GM18502 (cell line): Measurements from ENCODE around the gene FXYD3.

Experiments used
- ATAC-seq: cut with Tn5 transposase; IDR thresholded peaks from one replicate; pipeline ENCODE4 v1.9.1; 2021; ENCODE audit warnings: mild to moderate bottlenecking; ENCODE audit not compliant: unreplicated experiment, poor library complexity

The FXYD3 gene

DNA sequence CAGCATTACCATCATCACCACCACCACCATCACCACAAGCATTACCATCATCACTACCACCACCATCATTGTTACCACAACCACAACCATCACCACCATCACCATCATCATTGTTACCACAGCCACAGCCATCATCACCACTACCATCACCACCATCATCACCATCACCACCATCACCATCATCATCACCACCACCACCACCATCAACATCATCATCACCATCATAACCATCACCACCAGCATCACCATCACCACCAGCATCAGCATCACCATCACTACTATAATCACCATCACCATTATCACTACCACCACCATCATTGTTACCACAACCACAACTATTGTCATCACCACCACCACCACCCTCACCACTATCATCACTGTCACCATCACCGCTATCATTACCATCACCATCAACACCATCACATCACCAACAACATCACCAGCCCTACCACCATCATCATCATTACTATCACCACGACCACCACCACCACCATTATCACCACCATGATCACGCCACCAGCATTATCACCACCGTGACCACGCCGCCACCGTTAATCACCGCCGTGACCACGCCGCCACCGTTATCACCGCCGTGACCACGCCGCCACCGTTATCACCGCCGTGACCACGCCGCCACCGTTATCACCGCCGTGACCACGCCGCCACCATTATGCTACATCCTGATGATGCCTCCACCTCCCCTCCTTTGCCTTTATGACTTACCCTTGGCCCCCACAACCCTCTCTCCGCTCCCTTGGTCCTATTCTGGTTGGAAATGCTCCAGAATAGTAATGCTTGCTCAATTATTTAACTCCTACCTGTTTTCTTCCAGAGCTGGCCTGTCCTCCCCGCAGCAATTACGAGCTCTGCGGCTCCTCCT is 10.0 kb upstream of the FXYD3 start:
- no peak for ATAC-seq

- no peak for ATAC-seq
Measured at GRCh38 chr19:35106291-35106583, 9.4 kb upstream of the FXYD3 start.

DNA sequence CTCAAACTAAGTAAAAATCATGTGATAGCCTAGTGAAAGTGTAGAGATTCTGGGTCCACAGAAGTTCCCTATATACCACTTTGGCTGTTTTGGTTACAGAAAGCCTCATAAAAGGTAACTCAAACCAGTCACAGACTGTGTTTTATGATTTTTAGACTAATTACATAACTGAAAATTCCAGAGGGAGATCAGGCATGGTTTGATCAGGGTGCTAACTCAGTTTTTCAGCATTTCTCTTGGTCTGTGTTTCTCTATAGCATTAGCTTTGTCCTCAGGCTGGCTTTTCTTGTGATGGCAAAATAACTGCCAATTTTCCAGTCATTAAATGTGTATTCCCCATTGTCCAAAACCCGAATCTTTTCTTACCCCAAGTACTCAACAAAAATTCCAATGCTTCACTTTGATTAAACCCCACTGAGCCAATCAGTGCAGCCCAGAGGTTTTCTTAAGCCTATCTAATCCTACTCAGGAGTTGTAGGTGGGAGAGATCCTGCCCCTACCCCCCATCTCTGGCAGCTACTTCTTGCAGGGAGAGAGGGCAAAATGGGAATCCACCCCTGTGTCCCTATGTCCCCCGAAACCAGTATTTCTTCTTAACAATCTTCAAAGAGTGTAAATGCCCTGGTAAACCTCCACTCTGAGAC is 8.6 kb upstream of the FXYD3 start:
- ATAC-seq, result no peak

- no peak for ATAC-seq
Measured at GRCh38 chr19:35107545-35107944, 8.1 kb upstream of the FXYD3 start.

GRCh38 chr19:35108730-35109129 is 6.9 kb upstream of the FXYD3 start:
- no peak for ATAC-seq

DNA sequence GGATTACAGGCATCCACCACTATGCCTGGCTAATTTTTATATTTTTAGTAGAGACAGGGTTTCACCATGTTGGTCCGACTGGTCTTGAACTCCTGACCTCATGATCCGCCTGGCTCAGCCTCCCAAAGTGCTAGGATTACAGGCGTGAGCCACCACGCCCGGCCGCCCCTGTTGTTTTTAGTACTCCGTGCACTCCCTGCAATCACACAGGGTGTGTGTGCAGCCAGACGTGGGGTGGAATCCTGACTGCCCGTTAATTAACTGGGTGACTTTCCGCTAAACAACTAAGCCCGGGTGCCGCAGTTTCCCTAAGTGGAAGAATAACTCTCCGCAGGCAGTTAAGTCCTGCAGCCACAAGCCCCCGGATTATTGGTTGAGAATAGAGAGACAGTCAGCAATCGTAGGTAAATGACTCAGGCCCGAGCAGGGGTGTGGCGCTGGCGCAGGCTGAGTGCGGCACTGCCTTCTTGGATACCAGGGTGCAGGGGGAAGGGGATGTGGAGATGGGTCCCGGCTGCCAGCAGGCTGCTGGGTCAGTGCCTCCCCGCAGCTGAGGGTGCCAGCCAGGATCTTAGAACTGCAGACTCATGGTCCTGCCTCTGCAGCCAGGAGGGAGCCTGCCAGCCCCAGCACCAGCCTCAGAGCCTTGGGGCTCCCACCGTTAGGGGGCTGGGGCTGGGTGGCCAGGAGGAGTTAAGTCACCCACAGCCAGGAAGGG is 6.1 kb upstream of the FXYD3 start:
- no peak for ATAC-seq

DNA sequence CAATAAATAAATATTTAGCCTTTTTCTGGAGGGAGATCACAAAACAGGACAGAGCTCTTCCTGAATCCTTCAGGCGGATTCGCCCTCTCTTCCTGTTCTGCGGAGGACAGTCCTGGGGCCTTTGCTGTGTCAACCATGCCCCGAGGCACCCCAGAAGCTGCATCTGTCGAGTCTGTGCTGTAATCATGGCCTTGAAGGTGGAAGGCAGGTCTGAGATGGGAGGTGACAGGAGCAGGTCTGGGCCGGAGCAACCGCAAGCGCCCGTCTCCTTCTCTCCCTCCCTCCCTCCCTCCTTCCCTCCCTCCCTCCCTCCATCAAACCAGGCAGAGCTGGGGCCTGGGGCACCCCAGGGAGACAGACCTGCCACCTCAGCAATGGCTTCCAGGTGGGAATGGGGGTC is 4.6 kb upstream of the FXYD3 start:
- no peak for ATAC-seq

GRCh38 chr19:35112995-35113688 is 2.5 kb upstream of the FXYD3 start:
- no peak for ATAC-seq

- no peak for ATAC-seq
Measured at GRCh38 chr19:35114353-35115176, 1.1 kb upstream of the FXYD3 start.

GRCh38 chr19:35116072-35116801 is 614 bp downstream of the FXYD3 start:
- ATAC-seq, result no peak

- no peak for ATAC-seq
Measured at GRCh38 chr19:35117116-35117515, 1.5 kb downstream of the FXYD3 start.

GRCh38 chr19:35117799-35118198 is 2.2 kb downstream of the FXYD3 start:
- no peak for ATAC-seq

GRCh38 chr19:35118268-35119020 is 2.8 kb downstream of the FXYD3 start:
- ATAC-seq, result no peak

DNA sequence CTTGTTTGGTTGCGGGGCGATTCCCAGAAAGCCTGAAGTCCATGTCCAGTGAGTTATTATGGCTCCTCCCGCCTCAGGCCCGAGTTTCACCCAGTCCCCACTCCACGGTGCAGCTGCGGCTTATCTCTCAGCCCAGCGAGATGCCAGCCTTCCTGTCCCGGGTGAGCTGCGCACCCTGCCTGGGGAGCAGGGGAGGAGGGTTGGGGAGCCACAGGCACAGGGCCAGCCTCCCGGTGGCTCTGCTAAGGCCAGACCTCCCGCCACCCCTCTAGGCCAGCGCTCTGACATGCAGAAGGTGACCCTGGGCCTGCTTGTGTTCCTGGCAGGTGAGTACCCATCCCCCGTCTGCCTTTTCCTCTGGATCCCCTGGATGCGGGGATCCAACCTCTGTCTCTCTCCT is 3.5 kb downstream of the FXYD3 start:
- ATAC-seq, result no peak

DNA sequence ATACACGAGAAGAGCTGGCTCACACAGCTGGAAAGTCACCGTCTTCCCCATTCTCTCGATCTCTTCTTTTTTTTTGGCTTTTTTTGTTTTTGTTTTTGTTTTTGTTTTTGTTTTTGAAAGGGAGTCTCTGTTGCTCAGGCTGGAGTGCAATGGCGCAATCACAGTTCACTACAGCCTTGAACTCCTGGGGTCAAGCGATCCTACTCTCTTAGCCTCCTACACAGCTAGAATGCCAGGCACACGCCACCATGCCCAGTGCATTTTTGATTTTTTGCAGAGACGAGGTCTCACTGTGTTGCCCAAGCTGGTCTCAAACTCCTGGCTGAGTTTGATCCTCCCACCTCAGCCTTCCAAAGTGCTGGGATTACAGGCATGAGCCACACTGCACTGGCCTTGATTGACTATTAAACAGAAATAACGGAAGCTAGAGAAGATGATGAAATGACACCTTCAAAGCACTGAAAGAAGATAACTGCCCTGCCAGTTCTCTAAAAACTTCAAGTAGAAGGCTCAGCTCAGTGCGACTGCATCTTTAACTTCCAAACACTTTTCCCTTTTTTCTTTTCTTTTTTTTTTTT is 4.0 kb downstream of the FXYD3 start:
- no peak for ATAC-seq

DNA sequence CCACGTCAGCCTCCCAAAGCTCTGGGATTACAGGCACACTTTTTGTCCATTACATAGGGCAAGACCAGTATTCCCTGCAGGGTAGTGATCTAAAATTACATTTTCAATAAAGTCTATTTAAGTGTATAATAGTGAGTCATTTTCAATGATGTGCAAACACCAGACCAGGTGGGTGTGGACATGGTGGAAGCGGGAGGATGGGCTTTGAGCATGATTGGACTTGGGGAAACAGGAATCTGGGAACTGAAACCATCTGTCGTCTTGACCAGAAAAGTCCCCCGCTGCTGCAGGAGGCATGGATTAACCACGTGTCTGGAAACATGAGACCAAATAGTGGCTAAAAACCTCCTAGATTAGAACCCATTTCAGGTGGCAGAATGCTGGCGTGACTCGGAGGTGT is 4.9 kb downstream of the FXYD3 start:
- no peak for ATAC-seq

DNA sequence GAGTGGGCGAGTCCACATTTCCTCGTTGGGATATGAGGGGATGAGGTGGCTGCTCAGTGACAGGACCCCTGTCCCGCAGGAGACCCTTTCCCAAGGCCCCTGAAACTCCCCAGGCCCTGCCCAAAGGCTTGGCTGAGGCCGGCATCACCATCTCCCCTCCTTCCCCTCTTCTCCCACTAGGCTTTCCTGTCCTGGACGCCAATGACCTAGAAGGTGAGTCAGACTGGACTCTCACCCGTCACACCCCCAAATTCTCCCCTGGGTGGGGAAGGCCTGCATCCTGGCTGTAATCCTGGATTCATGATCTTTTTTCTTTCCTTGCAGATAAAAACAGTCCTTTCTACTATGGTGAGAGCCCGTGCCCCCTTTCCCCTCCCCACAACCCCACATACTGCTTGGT is 5.3 kb downstream of the FXYD3 start:
- ATAC-seq, result no peak
